Neural cell (in vitro differentiated cells): ENCODE results near the gene COL28A1. TPM values are rescaled to one million over a fixed set of nuclear protein-coding genes. Genes with fewer than 3 reads are reported as not detected.

Source experiments
- H2AFZ ChIP-seq: fragments of 200-600, 300-800 bp; sonication (generic), shearing (Covaris generic); 2 replicates; pipeline ENCODE4 v1.6.0; 2014; ENCODE audit warnings: low read depth, mild to moderate bottlenecking, antibody characterized with exemption, low read length, moderate library complexity
- H3F3A ChIP-seq: fragments of 200-600 bp; shearing (Covaris generic); 2 replicates; pipeline ENCODE4 v1.6.1; 2016; ENCODE audit warnings: mild to moderate bottlenecking, moderate library complexity, mixed read lengths, antibody characterized with exemption, low read length; ENCODE audit not compliant: insufficient read depth, poor library complexity, severe bottlenecking
- H3K27ac ChIP-seq: fragments of 200-600, 300-800 bp; sonication (generic), shearing (Covaris generic); 2 replicates; pipeline ENCODE4 v1.5.1; 2014; ENCODE audit warnings: mild to moderate bottlenecking, low read length, moderate library complexity
- H3K27me3 ChIP-seq: fragments of 300-800, 200-600 bp; sonication (generic), shearing (Covaris generic); 2 replicates; pipeline ENCODE4 v1.6.0; 2014; ENCODE audit warnings: mild to moderate bottlenecking, low read depth, low read length, moderate library complexity; ENCODE audit not compliant: insufficient read depth
- H3K36me3 ChIP-seq: fragments of 300-800, 200-600 bp; sonication (generic), shearing (Covaris generic); 2 replicates; pipeline ENCODE4 v1.5.1; 2014; ENCODE audit warnings: mild to moderate bottlenecking, antibody characterized with exemption, low read length, moderate library complexity; ENCODE audit not compliant: insufficient read depth
- H3K4me2 ChIP-seq: fragments of 300-800, 200-600 bp; sonication (generic), shearing (Covaris generic); 2 replicates; pipeline ENCODE4 v1.6.0; 2014; ENCODE audit warnings: mild to moderate bottlenecking, low read length
- H3K4me3 ChIP-seq: fragments of 300-800, 200-600 bp; sonication (generic), shearing (Covaris generic); 2 replicates; pipeline ENCODE4 v1.5.1; 2014; ENCODE audit warnings: mild to moderate bottlenecking, low read length, moderate library complexity
- H3K79me2 ChIP-seq: fragments of 200-600 bp; shearing (Covaris generic); replicated peaks from 2 replicates; pipeline ENCODE4 v1.6.0; 2014; ENCODE audit warnings: mild to moderate bottlenecking, low read length, moderate library complexity; ENCODE audit not compliant: insufficient read depth
- H3K9ac ChIP-seq: fragments of 300-800, 200-600 bp; sonication (generic), shearing (Covaris generic); 2 replicates; pipeline ENCODE4 v1.6.1; 2016; ENCODE audit warnings: mild to moderate bottlenecking, low read length, mixed read lengths
- H3K9me2 ChIP-seq: fragments of 200-600 bp; shearing (Covaris generic); 2 replicates; pipeline ENCODE4 v1.6.1; 2016; ENCODE audit warnings: mild to moderate bottlenecking, low read length, mixed read lengths; ENCODE audit not compliant: insufficient read depth
- H3K9me3 ChIP-seq: fragments of 200-600, 300-800 bp; sonication (generic), shearing (Covaris generic); 2 replicates; pipeline ENCODE4 v1.6.1; 2016; ENCODE audit warnings: mild to moderate bottlenecking, mixed run types, low read length, moderate library complexity, mixed read lengths
- H4K20me1 ChIP-seq: fragments of 200-600 bp; shearing (Covaris generic); 2 replicates; pipeline ENCODE4 v1.6.1; 2016; ENCODE audit warnings: mild to moderate bottlenecking, mixed run types; ENCODE audit not compliant: insufficient read depth
- CTCF ChIP-seq: fragments of 450-650 bp; IDR thresholded peaks from 2 replicates; pipeline ENCODE4 v1.5.1; 2014; ENCODE audit warnings: antibody characterized with exemption, mild to moderate bottlenecking, moderate library complexity; ENCODE audit not compliant: poor library complexity, severe bottlenecking
- EP300 ChIP-seq: fragments of 450-650 bp; conservative IDR thresholded peaks from 2 replicates; pipeline ENCODE4 v1.6.1; 2014; ENCODE audit warnings: antibody characterized with exemption, mild to moderate bottlenecking, moderate library complexity; ENCODE audit not compliant: poor library complexity, severe bottlenecking
- EZH2 ChIP-seq: fragments of 200-600, 300-800 bp; shearing (Covaris generic), sonication (generic); IDR thresholded peaks from 2 replicates; pipeline ENCODE4 v1.6.1; 2014; ENCODE audit warnings: antibody characterized with exemption, low read length, borderline replicate concordance, mild to moderate bottlenecking; ENCODE audit not compliant: insufficient read depth, poor library complexity, severe bottlenecking
- MXI1 ChIP-seq: fragments of 450-650 bp; conservative IDR thresholded peaks from 2 replicates; pipeline ENCODE4 v1.6.1; 2014; ENCODE audit warnings: antibody characterized with exemption, mild to moderate bottlenecking; ENCODE audit not compliant: poor library complexity, severe bottlenecking
- POLR2AphosphoS5 ChIP-seq: IDR thresholded peaks from 2 replicates; pipeline ENCODE4 v1.6.1; 2012
- RAD21 ChIP-seq: fragments of 450-650 bp; conservative IDR thresholded peaks from 2 replicates; pipeline ENCODE4 v1.6.1; 2014; ENCODE audit warnings: antibody characterized with exemption, mild to moderate bottlenecking, moderate library complexity
- REST ChIP-seq: IDR thresholded peaks from 2 replicates; pipeline ENCODE4 v1.6.1; 2012; ENCODE audit warnings: borderline replicate concordance
- SMC3 ChIP-seq: fragments of 450-650 bp; conservative IDR thresholded peaks from 2 replicates; pipeline ENCODE4 v1.6.1; 2014; ENCODE audit warnings: antibody characterized with exemption, mild to moderate bottlenecking, moderate library complexity; ENCODE audit not compliant: poor library complexity
- TAF1 ChIP-seq: IDR thresholded peaks from 2 replicates; pipeline ENCODE4 v1.6.1; 2012; ENCODE audit warnings: low read depth
- polyA plus RNA-seq: library from polyadenylated mRNA; depleted of rRNA; stranded (reverse); fragments of >200 nt; gene quantifications from 2 replicates; pipeline ENCODE4 v1.2.3, GENCODE V29; 2014

COL28A1 gene
- polyA plus RNA-seq, 1 donor from 2014 or later = 1.0 TPM

DNA sequence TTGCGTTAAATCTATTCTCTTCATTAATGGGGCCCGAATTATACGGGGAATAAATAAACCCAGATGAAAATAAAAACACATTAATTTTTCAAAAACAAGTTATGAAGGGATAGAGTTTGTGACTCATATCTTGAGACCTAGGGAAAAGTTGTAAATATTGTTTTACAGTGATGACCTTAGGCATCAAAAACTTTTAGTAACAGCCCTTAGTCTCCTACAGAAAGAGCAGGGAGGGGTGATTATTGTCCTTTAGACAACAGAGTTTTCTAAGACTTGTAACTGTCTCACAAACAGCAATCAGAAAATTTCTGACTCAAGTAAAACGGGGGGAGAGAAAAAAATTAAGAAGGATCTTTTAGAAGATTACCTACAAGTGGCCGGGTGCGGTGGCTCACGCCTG is 102.7 kb downstream of the COL28A1 start:
- Histone ChIP-seq H2AFZ (no peak overlapping the region), H3K27ac (no peak overlapping the region), H3K4me3 (no peak overlapping the region), H3K79me2 (no peaks in the 10 kb centered on the region), H3K9ac (no peak overlapping the region), H3K27me3 (no peaks in the 10 kb centered on the region), H3K4me2 (no peak overlapping the region), H3F3A (no peaks in the 10 kb centered on the region), H3K9me2 (no peaks in the 10 kb centered on the region), H3K9me3 (no peaks in the 10 kb centered on the region), H4K20me1 (no peaks in the 10 kb centered on the region), H3K36me3 (no peaks in the 10 kb centered on the region)
- TF ChIP-seq TAF1 (no peak), EP300 (no peak), POLR2AphosphoS5 (no peak), EZH2 (no peak), RAD21 (no peak), SMC3 (no peak), REST (no peak), MXI1 (no peak), CTCF (no peak)

DNA sequence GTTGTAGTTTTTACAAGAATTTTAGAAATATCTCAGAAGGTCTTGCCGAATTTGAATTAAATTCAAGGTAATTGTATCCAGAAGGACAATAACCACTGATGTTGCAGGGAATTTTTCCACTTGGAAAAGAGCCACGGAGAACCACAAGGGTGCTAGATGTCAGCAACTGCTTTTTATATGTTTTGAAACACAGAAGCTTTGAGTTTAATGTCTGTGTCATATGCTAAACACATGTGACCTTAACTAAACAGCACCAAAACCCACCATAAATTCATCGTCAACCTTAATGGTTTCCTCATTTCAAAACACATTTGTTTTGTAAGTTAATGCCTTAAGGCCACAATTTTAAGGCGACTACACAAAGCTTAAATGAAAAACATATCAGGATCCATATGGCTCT is 106.9 kb downstream of the COL28A1 start:
- Histone ChIP-seq H3K4me2 (no peak overlapping the region), H3K79me2 (no peaks in the 10 kb centered on the region), H2AFZ (no peak overlapping the region), H3K9me3 (no peaks in the 10 kb centered on the region), H3K4me3 (no peak overlapping the region), H3K27me3 (no peaks in the 10 kb centered on the region), H3K27ac (no peak overlapping the region), H3K9ac (no peak overlapping the region), H4K20me1 (no peaks in the 10 kb centered on the region), H3F3A (no peaks in the 10 kb centered on the region), H3K36me3 (no peaks in the 10 kb centered on the region), H3K9me2 (no peaks in the 10 kb centered on the region)
- TF ChIP-seq RAD21 (no peak), TAF1 (no peak), MXI1 (no peak), EP300 (no peak), POLR2AphosphoS5 (no peak), REST (no peak), EZH2 (no peak), SMC3 (no peak), CTCF (no peak)
